GM23248 (cell line): ENCODE measurements around the gene HPD. TPM values are rescaled to one million over a fixed set of nuclear protein-coding genes. Genes with fewer than 3 reads are reported as not detected.

ENCODE experiments used
- DNase-seq: peaks from one replicate; pipeline ENCODE4 v3.0.0-alpha.2; 2015
- H2AFZ ChIP-seq: fragments of 200-600 bp; sonication (generic); 2 replicates; pipeline ENCODE4 v1.6.1; 2016; ENCODE audit warnings: antibody characterized with exemption
- H3F3A ChIP-seq: fragments of 200-600 bp; sonication (generic); 2 replicates; pipeline ENCODE4 v1.6.1; 2016; ENCODE audit warnings: mild to moderate bottlenecking, antibody characterized with exemption, mixed run types; ENCODE audit not compliant: insufficient read depth
- H3K27ac ChIP-seq: fragments of 200-600 bp; sonication (generic); 2 replicates; pipeline ENCODE4 v1.5.1; 2016; ENCODE audit warnings: mild to moderate bottlenecking
- H3K27me3 ChIP-seq: fragments of 200-600 bp; sonication (generic); replicated peaks from 2 replicates; pipeline ENCODE4 v1.6.1; 2016; ENCODE audit warnings: mild to moderate bottlenecking; ENCODE audit not compliant: insufficient read depth
- H3K36me3 ChIP-seq: fragments of 200-600 bp; sonication (generic); 2 replicates; pipeline ENCODE4 v1.6.1; 2016; ENCODE audit warnings: low read depth, mild to moderate bottlenecking
- H3K4me1 ChIP-seq: fragments of 200-600 bp; sonication (generic); 2 replicates; pipeline ENCODE4 v1.6.1; 2016; ENCODE audit warnings: mild to moderate bottlenecking; ENCODE audit not compliant: insufficient read depth
- H3K4me2 ChIP-seq: fragments of 200-600 bp; sonication (generic); one replicate; pipeline ENCODE4 v1.6.1; 2016; ENCODE audit warnings: mild to moderate bottlenecking; ENCODE audit not compliant: unreplicated experiment
- H3K4me3 ChIP-seq: fragments of 200-600 bp; sonication (generic); 2 replicates; pipeline ENCODE4 v1.5.1; 2016; ENCODE audit warnings: mild to moderate bottlenecking
- H3K79me2 ChIP-seq: fragments of 200-600 bp; sonication (generic); 2 replicates; pipeline ENCODE4 v1.6.1; 2016; ENCODE audit warnings: mild to moderate bottlenecking; ENCODE audit not compliant: insufficient read depth
- H3K9ac ChIP-seq: fragments of 200-600 bp; sonication (generic); 2 replicates; pipeline ENCODE4 v1.6.1; 2016; ENCODE audit warnings: mild to moderate bottlenecking
- H3K9me2 ChIP-seq: fragments of 200-600 bp; sonication (generic); 2 replicates; pipeline ENCODE4 v1.6.1; 2016; ENCODE audit warnings: mixed run types, mild to moderate bottlenecking, moderate library complexity; ENCODE audit not compliant: insufficient read depth
- H3K9me3 ChIP-seq: fragments of 200-600 bp; sonication (generic); one replicate; pipeline ENCODE4 v1.6.1; 2017; ENCODE audit warnings: low read depth
- H4K20me1 ChIP-seq: fragments of 200-600 bp; sonication (generic); 2 replicates; pipeline ENCODE4 v1.6.0; 2016; ENCODE audit not compliant: insufficient read depth
- EZH2 ChIP-seq: fragments of 200-600 bp; sonication (generic); IDR thresholded peaks from 2 replicates; pipeline ENCODE4 v1.6.1; 2018; ENCODE audit warnings: antibody characterized with exemption, mild to moderate bottlenecking; ENCODE audit not compliant: insufficient read depth, poor library complexity, severe bottlenecking
- EZH2phosphoT487 ChIP-seq: fragments of 200-600 bp; sonication (generic); IDR thresholded peaks from 2 replicates; pipeline ENCODE4 v1.6.1; 2018; ENCODE audit warnings: antibody characterized with exemption, moderate library complexity, mild to moderate bottlenecking, low read depth; ENCODE audit not compliant: insufficient read depth
- WGBS, 2 experiments: methylation state at CpG; one replicate each; pipeline ENCODE4 v1.1.6; 2015 to 2017; ENCODE audit warnings: low lambda C conversion rate in 2 of 2, low coverage in 1 of 2; ENCODE audit errors: missing lambda C conversion rate in 2 of 2; 5-methylcytosine and 5-hydroxymethylcytosine counted together
- in situ Hi-C: fragments of 300-500 bp; cut with MboI; formaldehyde crosslinking; loops from 2 replicates; pipeline ENCODE4 v1.15.0; 2020
- polyA plus RNA-seq: library from polyadenylated mRNA; unstranded; fragments of >200 nt; fragmentation: Nextera tagmentation; extraction: Ambion mirVana; gene quantifications from 2 replicates; pipeline ENCODE4 v1.2.1, GENCODE V29; 2016
- total RNA-seq: library from RNA; depleted of rRNA; stranded (reverse); fragments of >200 nt; shearing (Covaris generic); gene quantifications from 2 replicates; pipeline ENCODE4 v1.2.3, GENCODE V29; 2014

Gene HPD
- total and polyA plus RNA-seq, 2 experiments from 2014 or later = not detected

- H3K4me2 ChIP-seq = no peak overlapping the region
- DNase-seq = no peak
- H3K9me2 ChIP-seq = no peaks in the 10 kb centered on the region
- no peaks in the 10 kb centered on the region for H3K4me1 ChIP-seq
- H4K20me1 ChIP-seq = no peaks in the 10 kb centered on the region
- no peaks in the 10 kb centered on the region for H3K9me3 ChIP-seq
- no peaks in the 10 kb centered on the region for H3K79me2 ChIP-seq
- no peak overlapping the region for H2AFZ ChIP-seq
- TF ChIP-seq EZH2phosphoT487 (no peak), EZH2 (no peak)
- in situ Hi-C loops = no loop called here
- no peaks in the 10 kb centered on the region for H3K27me3 ChIP-seq
- no peak overlapping the region for H3K4me3 ChIP-seq
- no peak overlapping the region for H3K9ac ChIP-seq
- H3K27ac ChIP-seq = no peak overlapping the region
- peaks cover 9% of the 10 kb centered on the region for H3F3A ChIP-seq
- H3K36me3 ChIP-seq = no peaks in the 10 kb centered on the region
- WGBS, 2 experiments = 86 to 89% methylated on average over 5 of the region's 5 CpGs
These were observed 20.5 kb downstream of the HPD start for GRCh38 chr12:121838126-121838525.

GRCh38 chr12:121837680-121838079 lies 21.0 kb downstream of the HPD start:
- H3K9me3 ChIP-seq = no peaks in the 10 kb centered on the region
- H2AFZ ChIP-seq = no peak overlapping the region
- in situ Hi-C loops = no loop called here
- H3K79me2 ChIP-seq = no peaks in the 10 kb centered on the region
- peak; percentile 27 for DNase-seq
- no peaks in the 10 kb centered on the region for H3K9me2 ChIP-seq
- H3K36me3 ChIP-seq = no peaks in the 10 kb centered on the region
- 77 to 79% methylated on average over 4 of the region's 4 CpGs for WGBS, 2 experiments
- H3K4me3 ChIP-seq = no peak overlapping the region
- no peaks in the 10 kb centered on the region for H3K4me1 ChIP-seq
- no peak overlapping the region for H3K27ac ChIP-seq
- H3K27me3 ChIP-seq = no peaks in the 10 kb centered on the region
- H3F3A ChIP-seq = peaks cover 14% of the 10 kb centered on the region
- no peak overlapping the region for H3K9ac ChIP-seq
- TF ChIP-seq EZH2 (no peak), EZH2phosphoT487 (no peak)
- H4K20me1 ChIP-seq = no peaks in the 10 kb centered on the region
- H3K4me2 ChIP-seq = no peak overlapping the region

- H3K79me2 ChIP-seq = 0 out of 2 replicates have a peak, but pooled peaks cover 4% of the 10 kb centered on the region
- TF ChIP-seq EZH2phosphoT487 (no peak), EZH2 (no peak)
- no peak overlapping the region for H3K27ac ChIP-seq
- H4K20me1 ChIP-seq = no peaks in the 10 kb centered on the region
- H3F3A ChIP-seq = peaks cover 27% of the 10 kb centered on the region
- H3K9ac ChIP-seq = no peak overlapping the region
- no peaks in the 10 kb centered on the region for H3K27me3 ChIP-seq
- no peak overlapping the region for H2AFZ ChIP-seq
- peaks cover 14% of the 10 kb centered on the region; the same call in 1 of the 2 replicates for H3K36me3 ChIP-seq
- H3K9me3 ChIP-seq = no peaks in the 10 kb centered on the region
- H3K9me2 ChIP-seq = no peaks in the 10 kb centered on the region
- 95 to 98% methylated on average over 19 of the region's 19 CpGs for WGBS, 2 experiments
- DNase-seq = no peak
- no peak overlapping the region for H3K4me2 ChIP-seq
- H3K4me3 ChIP-seq = no peak overlapping the region
- in situ Hi-C loops = no loop called here
- H3K4me1 ChIP-seq = no peaks in the 10 kb centered on the region
These were observed 27.0 kb downstream of the HPD start for GRCh38 chr12:121831571-121832245.

- Histone ChIP-seq H3F3A (peaks cover 27% of the 10 kb centered on the region), H3K36me3 (peaks cover 14% of the 10 kb centered on the region; the same call in 1 of the 2 replicates), H3K9me3 (no peaks in the 10 kb centered on the region), H3K4me2 (no peak overlapping the region), H3K27me3 (no peaks in the 10 kb centered on the region), H3K4me1 (no peaks in the 10 kb centered on the region), H3K9ac (no peak overlapping the region), H4K20me1 (no peaks in the 10 kb centered on the region), H3K4me3 (no peak overlapping the region), H3K9me2 (no peaks in the 10 kb centered on the region), H2AFZ (no peak overlapping the region), H3K27ac (no peak overlapping the region), H3K79me2 (0 out of 2 replicates have a peak, but pooled peaks cover 4% of the 10 kb centered on the region)
- DNase-seq = no peak
- WGBS, 2 experiments = 89% methylated on average over 25 to 29 of the region's 29 CpGs
- in situ Hi-C loops = no loop called here
- TF ChIP-seq EZH2 = no peak
- no peak for TF ChIP-seq EZH2phosphoT487
These were observed 27.9 kb downstream of the HPD start for GRCh38 chr12:121830588-121831265.
